GM03348 (cell line): Measurements from ENCODE around the gene F9.

Experiments used
- DNase-seq: peaks from one replicate; pipeline ENCODE4 v3.0.0; 2012; ENCODE audit warnings: low spot score

F9 gene

DNA sequence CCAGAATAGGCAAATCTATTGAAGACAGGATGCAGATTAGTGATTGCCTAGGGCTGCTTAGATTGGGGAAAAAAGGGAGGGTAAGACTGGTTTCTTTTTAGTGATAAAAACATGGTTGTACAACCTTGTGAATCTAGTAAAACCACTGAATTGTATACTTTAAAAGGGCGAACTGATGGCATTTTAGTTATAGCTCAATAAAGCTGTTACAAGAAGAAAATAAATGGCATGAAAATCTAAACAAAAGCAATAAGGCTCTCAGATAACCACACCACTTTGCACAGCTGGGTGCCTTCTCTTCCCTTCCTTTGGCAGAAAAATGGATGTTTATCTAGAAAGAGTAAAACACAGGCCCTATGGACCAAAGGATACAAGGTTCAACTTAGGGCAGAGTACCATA lies 69.6 kb downstream of the F9 start:
- no peak for DNase-seq
